GM23338 (cell line): ENCODE measurements around the gene ADCYAP1R1. TPM values are rescaled to one million over a fixed set of nuclear protein-coding genes. Genes with fewer than 3 reads are reported as not detected.

ENCODE experiments used
- ATAC-seq: fragments of 200-7000 bp; cut with Tn5 transposase; 3 replicates; pipeline ENCODE4 v1.9.1; 2020
- DNase-seq: peaks from one replicate; pipeline ENCODE4 v3.0.0-alpha.2; 2015; ENCODE audit warnings: low spot score
- H2AFZ ChIP-seq: fragments of 200-600 bp; sonication (generic); 2 replicates; pipeline ENCODE4 v1.8.0; 2016; ENCODE audit warnings: antibody characterized with exemption, mild to moderate bottlenecking, moderate library complexity
- H3F3A ChIP-seq: fragments of 200-600 bp; sonication (generic); replicated peaks from 2 replicates; pipeline ENCODE4 v1.8.0; 2017; ENCODE audit warnings: antibody characterized with exemption, mixed run types, low read depth
- H3K27ac ChIP-seq: fragments of 200-600 bp; sonication (generic); 2 replicates; pipeline ENCODE4 v1.6.1; 2016; ENCODE audit warnings: low read depth
- H3K27me3 ChIP-seq: fragments of 200-600 bp; sonication (generic); 2 replicates; pipeline ENCODE4 v1.8.0; 2016; ENCODE audit warnings: mild to moderate bottlenecking, mixed run types, moderate library complexity; ENCODE audit not compliant: insufficient read depth
- H3K36me3 ChIP-seq: fragments of 200-600 bp; sonication (generic); 2 replicates; pipeline ENCODE4 v1.8.0; 2016; ENCODE audit warnings: mild to moderate bottlenecking; ENCODE audit not compliant: insufficient read depth
- H3K4me1 ChIP-seq: fragments of 200-600 bp; sonication (generic); 2 replicates; pipeline ENCODE4 v1.8.0; 2016; ENCODE audit warnings: mild to moderate bottlenecking, moderate library complexity; ENCODE audit not compliant: insufficient read depth
- H3K4me2 ChIP-seq: fragments of 200-600 bp; sonication (generic); 2 replicates; pipeline ENCODE4 v1.7.1; 2017; ENCODE audit warnings: mixed run types
- H3K4me3 ChIP-seq: fragments of 200-600 bp; sonication (generic); 2 replicates; pipeline ENCODE4 v1.6.1; 2016; ENCODE audit warnings: mixed run types
- H3K79me2 ChIP-seq: fragments of 200-600 bp; sonication (generic); replicated peaks from 2 replicates; pipeline ENCODE4 v1.8.0; 2017; ENCODE audit warnings: mild to moderate bottlenecking; ENCODE audit not compliant: insufficient read depth
- H3K9me2 ChIP-seq: fragments of 200-600 bp; sonication (generic); 2 replicates; pipeline ENCODE4 v1.8.0; 2017; ENCODE audit not compliant: insufficient read depth
- H4K20me1 ChIP-seq: fragments of 200-600 bp; sonication (generic); replicated peaks from 2 replicates; pipeline ENCODE4 v1.8.0; 2017; ENCODE audit warnings: mild to moderate bottlenecking; ENCODE audit not compliant: insufficient read depth
- H3K27ac Mint-ChIP-seq: 2 replicates; pipeline ENCODE4 v1.8.0; 2020; ENCODE audit warnings: inconsistent platforms, mild to moderate bottlenecking, moderate library complexity, mixed read lengths
- H3K27me3 Mint-ChIP-seq: 3 replicates; pipeline ENCODE4 v1.8.0; 2022; ENCODE audit warnings: low read depth, mild to moderate bottlenecking, moderate library complexity, mixed read lengths, inconsistent platforms; ENCODE audit not compliant: insufficient read depth, poor library complexity
- H3K36me3 Mint-ChIP-seq: 3 replicates; pipeline ENCODE4 v1.8.0; 2021; ENCODE audit warnings: low read depth, mild to moderate bottlenecking, inconsistent platforms, moderate library complexity, mixed read lengths
- H3K4me1 Mint-ChIP-seq: 3 replicates; pipeline ENCODE4 v1.8.0; 2020; ENCODE audit warnings: mild to moderate bottlenecking, inconsistent platforms, mixed read lengths
- H3K4me3 Mint-ChIP-seq: 3 replicates; pipeline ENCODE4 v1.8.0; 2021; ENCODE audit warnings: moderate library complexity, mild to moderate bottlenecking, inconsistent platforms, mixed read lengths
- H3K9me3 Mint-ChIP-seq: 3 replicates; pipeline ENCODE4 v1.8.0; 2020; ENCODE audit warnings: moderate library complexity, mild to moderate bottlenecking, inconsistent platforms, mixed read lengths
- POLR2AphosphoS5 ChIP-seq: IDR thresholded peaks from 2 replicates; pipeline ENCODE4 v1.6.1; 2016; ENCODE audit warnings: antibody characterized with exemption, low read depth
- ZNF114 ChIP-seq: fragments of 250-450 bp; sonication (Bioruptor Pico); IDR thresholded peaks from 2 replicates; pipeline ENCODE4 v1.5.0; 2020; ENCODE audit warnings: mild to moderate bottlenecking, moderate library complexity
- ZNF462 ChIP-seq: fragments of 250-450 bp; sonication (Bioruptor Pico); IDR thresholded peaks from 2 replicates; pipeline ENCODE4 v1.5.0; 2020; ENCODE audit warnings: mild to moderate bottlenecking, moderate library complexity
- polyA plus RNA-seq: library from polyadenylated mRNA; unstranded; fragments of >200 nt; fragmentation: Nextera tagmentation; extraction: Ambion mirVana; gene quantifications from 2 replicates; pipeline ENCODE4 v1.2.1, GENCODE V29; 2016
- total RNA-seq: library from RNA; depleted of rRNA; stranded (reverse); fragments of >200 nt; shearing (Covaris generic); gene quantifications from 2 replicates; pipeline ENCODE4 v1.2.3, GENCODE V29; 2014
- TF ChIP-seq, protein P1 (sequence below): IDR thresholded peaks from one replicate; pipeline ENCODE4 v1.6.1; 2018; ENCODE audit warnings: antibody characterized with exemption; ENCODE audit not compliant: unreplicated experiment
- TF ChIP-seq, protein P2 (sequence below): IDR thresholded peaks from 2 replicates; pipeline ENCODE4 v1.6.1; 2016; ENCODE audit warnings: antibody characterized with exemption

The ADCYAP1R1 gene
- total and polyA plus RNA-seq, 2 experiments from 2014 or later = 1.8 to 10.6 TPM

GRCh38 chr7:31100445-31100844, 48.3 kb downstream of the ADCYAP1R1 start:
- DNase-seq (no peak), ATAC-seq (no peak)
- Histone ChIP-seq H3F3A (no peaks in the 10 kb centered on the region), H3K4me1 (no peaks in the 10 kb centered on the region), H4K20me1 (no peaks in the 10 kb centered on the region), H3K27me3 (no peaks in the 10 kb centered on the region), H3K79me2 (no peaks in the 10 kb centered on the region), H2AFZ (no peak overlapping the region), H3K36me3 (no peaks in the 10 kb centered on the region), H3K4me3 (no peak overlapping the region), H3K4me2 (no peak overlapping the region), H3K27ac (no peak overlapping the region), H3K9me2 (no peaks in the 10 kb centered on the region)
- Mint-ChIP-seq H3K9me3 (no peaks in the 10 kb centered on the region), H3K27me3 (peaks cover 2% of the 10 kb centered on the region), H3K4me1 (no peaks in the 10 kb centered on the region; the same call in 2 of the 3 replicates), H3K4me3 (no peak overlapping the region), H3K36me3 (peaks cover 3% of the 10 kb centered on the region; the same call in 1 of the 3 replicates), H3K27ac (no peak overlapping the region)
- TF ChIP-seq, protein P1, sequence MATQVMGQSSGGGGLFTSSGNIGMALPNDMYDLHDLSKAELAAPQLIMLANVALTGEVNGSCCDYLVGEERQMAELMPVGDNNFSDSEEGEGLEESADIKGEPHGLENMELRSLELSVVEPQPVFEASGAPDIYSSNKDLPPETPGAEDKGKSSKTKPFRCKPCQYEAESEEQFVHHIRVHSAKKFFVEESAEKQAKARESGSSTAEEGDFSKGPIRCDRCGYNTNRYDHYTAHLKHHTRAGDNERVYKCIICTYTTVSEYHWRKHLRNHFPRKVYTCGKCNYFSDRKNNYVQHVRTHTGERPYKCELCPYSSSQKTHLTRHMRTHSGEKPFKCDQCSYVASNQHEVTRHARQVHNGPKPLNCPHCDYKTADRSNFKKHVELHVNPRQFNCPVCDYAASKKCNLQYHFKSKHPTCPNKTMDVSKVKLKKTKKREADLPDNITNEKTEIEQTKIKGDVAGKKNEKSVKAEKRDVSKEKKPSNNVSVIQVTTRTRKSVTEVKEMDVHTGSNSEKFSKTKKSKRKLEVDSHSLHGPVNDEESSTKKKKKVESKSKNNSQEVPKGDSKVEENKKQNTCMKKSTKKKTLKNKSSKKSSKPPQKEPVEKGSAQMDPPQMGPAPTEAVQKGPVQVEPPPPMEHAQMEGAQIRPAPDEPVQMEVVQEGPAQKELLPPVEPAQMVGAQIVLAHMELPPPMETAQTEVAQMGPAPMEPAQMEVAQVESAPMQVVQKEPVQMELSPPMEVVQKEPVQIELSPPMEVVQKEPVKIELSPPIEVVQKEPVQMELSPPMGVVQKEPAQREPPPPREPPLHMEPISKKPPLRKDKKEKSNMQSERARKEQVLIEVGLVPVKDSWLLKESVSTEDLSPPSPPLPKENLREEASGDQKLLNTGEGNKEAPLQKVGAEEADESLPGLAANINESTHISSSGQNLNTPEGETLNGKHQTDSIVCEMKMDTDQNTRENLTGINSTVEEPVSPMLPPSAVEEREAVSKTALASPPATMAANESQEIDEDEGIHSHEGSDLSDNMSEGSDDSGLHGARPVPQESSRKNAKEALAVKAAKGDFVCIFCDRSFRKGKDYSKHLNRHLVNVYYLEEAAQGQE = no peak
- TF ChIP-seq, protein P2, sequence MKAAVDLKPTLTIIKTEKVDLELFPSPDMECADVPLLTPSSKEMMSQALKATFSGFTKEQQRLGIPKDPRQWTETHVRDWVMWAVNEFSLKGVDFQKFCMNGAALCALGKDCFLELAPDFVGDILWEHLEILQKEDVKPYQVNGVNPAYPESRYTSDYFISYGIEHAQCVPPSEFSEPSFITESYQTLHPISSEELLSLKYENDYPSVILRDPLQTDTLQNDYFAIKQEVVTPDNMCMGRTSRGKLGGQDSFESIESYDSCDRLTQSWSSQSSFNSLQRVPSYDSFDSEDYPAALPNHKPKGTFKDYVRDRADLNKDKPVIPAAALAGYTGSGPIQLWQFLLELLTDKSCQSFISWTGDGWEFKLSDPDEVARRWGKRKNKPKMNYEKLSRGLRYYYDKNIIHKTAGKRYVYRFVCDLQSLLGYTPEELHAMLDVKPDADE = no peak
- TF ChIP-seq ZNF462 (CRISPR knock-in tag) = no peak
- TF ChIP-seq POLR2AphosphoS5 = no peak
- TF ChIP-seq ZNF114 = no peak
